Medulla oblongata (tissue), 1 donor: ENCODE measurements around the gene HSP90AB1.

ENCODE experiments used
- DNase-seq: peaks from one replicate; pipeline ENCODE4 v3.0.0-alpha.2; 2015; ENCODE audit errors: extremely low spot score

HSP90AB1 gene

GRCh38 chr6:44235891-44236516, 10.9 kb upstream of the HSP90AB1 start:
- no peak for DNase-seq

GRCh38 chr6:44237021-44237812, 9.7 kb upstream of the HSP90AB1 start:
- peak; percentile 86 for DNase-seq

- peak; percentile 90 for DNase-seq
These were observed 9.0 kb upstream of the HSP90AB1 start for GRCh38 chr6:44237813-44238433.

- DNase-seq: no peak
These were observed 8.1 kb upstream of the HSP90AB1 start for GRCh38 chr6:44238687-44239350.

GRCh38 chr6:44243345-44243744, 3.6 kb upstream of the HSP90AB1 start:
- DNase-seq: no peak

- DNase-seq: peak; percentile 42
These were observed 1.4 kb upstream of the HSP90AB1 start for GRCh38 chr6:44245391-44245911.

GRCh38 chr6:44245912-44246662, 814 bp upstream of the HSP90AB1 start:
- peak; percentile 87 for DNase-seq

GRCh38 chr6:44247338-44248302, 719 bp downstream of the HSP90AB1 start:
- DNase-seq: peak; percentile 82

GRCh38 chr6:44248579-44248978, 1.7 kb downstream of the HSP90AB1 start:
- no peak for DNase-seq

- peak; percentile 33 for DNase-seq
These were observed 2.3 kb downstream of the HSP90AB1 start for GRCh38 chr6:44249082-44249748.

GRCh38 chr6:44250067-44250717, 3.3 kb downstream of the HSP90AB1 start:
- peak; percentile 33 for DNase-seq

- peak; percentile 40 for DNase-seq
These were observed 3.8 kb downstream of the HSP90AB1 start for GRCh38 chr6:44250718-44251123.

GRCh38 chr6:44251576-44252524, 4.9 kb downstream of the HSP90AB1 start:
- DNase-seq: no peak

- peak; percentile 51 for DNase-seq
These were observed 6.6 kb downstream of the HSP90AB1 start for GRCh38 chr6:44253307-44254101.

- DNase-seq: no peak
These were observed 7.5 kb downstream of the HSP90AB1 start for GRCh38 chr6:44254191-44255104.
